Keratinocyte (primary cell): Measurements from ENCODE around the gene ZBTB46.

Source experiments
- EZH2 ChIP-seq: IDR thresholded peaks from one replicate; pipeline ENCODE4 v1.6.1; 2012; ENCODE audit warnings: inconsistent platforms, mild to moderate bottlenecking, low read length, moderate library complexity
- TF ChIP-seq, protein P1 (sequence below), 3 experiments: IDR thresholded peaks in 1 of 3; conservative IDR thresholded peaks in 1 of 3; optimal IDR thresholded peaks in 1 of 3; 2 replicates in 2 of 3; 3 replicates in 1 of 3; pipeline versions ENCODE3 to v1.5.1; 2011; ENCODE audit warnings: low read length in 3 of 3, mild to moderate bottlenecking in 3 of 3, moderate library complexity in 2 of 3, control low read depth in 1 of 3, inconsistent platforms in 1 of 3; ENCODE audit not compliant: insufficient read depth in 2 of 3; ENCODE audit errors: extremely low read depth in 1 of 3

DNA sequence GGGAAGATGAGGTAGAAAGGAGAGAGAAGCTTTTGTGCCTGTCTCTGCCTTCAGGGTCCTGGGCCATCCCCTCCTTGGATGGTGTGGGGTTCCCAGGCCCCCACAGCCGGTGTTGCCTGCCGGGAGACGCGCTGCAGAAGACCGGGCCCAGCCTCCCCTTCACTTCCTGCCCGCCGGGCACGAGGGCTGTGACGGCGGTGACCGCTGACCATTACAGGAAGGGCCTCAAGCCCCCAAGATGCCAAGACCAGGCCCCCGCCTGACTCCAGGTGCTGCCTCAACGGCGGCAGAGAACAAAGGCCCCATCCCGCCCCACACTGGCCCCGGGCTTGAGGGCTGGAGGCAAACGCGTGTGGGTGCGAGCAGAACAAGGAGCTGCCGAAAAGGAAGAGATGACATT lies 38.2 kb downstream of the ZBTB46 start:
- TF ChIP-seq, protein P1, sequence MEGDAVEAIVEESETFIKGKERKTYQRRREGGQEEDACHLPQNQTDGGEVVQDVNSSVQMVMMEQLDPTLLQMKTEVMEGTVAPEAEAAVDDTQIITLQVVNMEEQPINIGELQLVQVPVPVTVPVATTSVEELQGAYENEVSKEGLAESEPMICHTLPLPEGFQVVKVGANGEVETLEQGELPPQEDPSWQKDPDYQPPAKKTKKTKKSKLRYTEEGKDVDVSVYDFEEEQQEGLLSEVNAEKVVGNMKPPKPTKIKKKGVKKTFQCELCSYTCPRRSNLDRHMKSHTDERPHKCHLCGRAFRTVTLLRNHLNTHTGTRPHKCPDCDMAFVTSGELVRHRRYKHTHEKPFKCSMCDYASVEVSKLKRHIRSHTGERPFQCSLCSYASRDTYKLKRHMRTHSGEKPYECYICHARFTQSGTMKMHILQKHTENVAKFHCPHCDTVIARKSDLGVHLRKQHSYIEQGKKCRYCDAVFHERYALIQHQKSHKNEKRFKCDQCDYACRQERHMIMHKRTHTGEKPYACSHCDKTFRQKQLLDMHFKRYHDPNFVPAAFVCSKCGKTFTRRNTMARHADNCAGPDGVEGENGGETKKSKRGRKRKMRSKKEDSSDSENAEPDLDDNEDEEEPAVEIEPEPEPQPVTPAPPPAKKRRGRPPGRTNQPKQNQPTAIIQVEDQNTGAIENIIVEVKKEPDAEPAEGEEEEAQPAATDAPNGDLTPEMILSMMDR (optimal IDR thresholded peaks at IDR 0.05 in 1 of 3, IDR thresholded peaks at IDR 0.05 in 1 of 3, conservative IDR thresholded peaks at IDR 0.05 in 1 of 3; ENCODE audit: extremely low read depth in 1 of 3, insufficient read depth in 2 of 3, low read length in 3 of 3) = no peak
- no peak for TF ChIP-seq EZH2
